KMS-11 (cell line): ENCODE results near the gene LAMTOR5.

Experiments used
- H2AFZ ChIP-seq: fragments of 200-600 bp; sonication (generic); 2 replicates; pipeline ENCODE4 v1.6.1; 2016; ENCODE audit warnings: antibody characterized with exemption, mixed run types, low read depth
- H3K27ac ChIP-seq: fragments of 200-600 bp; sonication (generic); 2 replicates; pipeline ENCODE4 v1.6.1; 2016; ENCODE audit warnings: mild to moderate bottlenecking, mixed run types
- H3K27me3 ChIP-seq: fragments of 200-600 bp; sonication (generic); 2 replicates; pipeline ENCODE4 v1.6.1; 2017; ENCODE audit warnings: mild to moderate bottlenecking, low read depth, mixed run types, moderate library complexity; ENCODE audit not compliant: insufficient read depth
- H3K36me3 ChIP-seq: fragments of 200-600 bp; sonication (generic); 2 replicates; pipeline ENCODE4 v1.6.1; 2017; ENCODE audit warnings: mild to moderate bottlenecking, mixed run types; ENCODE audit not compliant: insufficient read depth
- H3K4me1 ChIP-seq: fragments of 200-600 bp; sonication (generic); 2 replicates; pipeline ENCODE4 v1.6.1; 2016; ENCODE audit warnings: mild to moderate bottlenecking, low read depth, mixed run types; ENCODE audit not compliant: poor library complexity, severe bottlenecking
- H3K4me2 ChIP-seq: fragments of 200-600 bp; sonication (generic); 2 replicates; pipeline ENCODE4 v1.7.0; 2016; ENCODE audit warnings: mild to moderate bottlenecking, mixed run types
- H3K4me3 ChIP-seq: fragments of 200-600 bp; sonication (generic); IDR thresholded peaks from 2 replicates; pipeline ENCODE4 v1.6.1; 2017; ENCODE audit warnings: low read depth, low read length, mixed read lengths; ENCODE audit not compliant: insufficient read depth
- H3K79me2 ChIP-seq: fragments of 200-600 bp; sonication (generic); 2 replicates; pipeline ENCODE4 v1.6.1; 2016; ENCODE audit warnings: low read depth, mixed run types; ENCODE audit not compliant: insufficient read depth
- H3K9ac ChIP-seq: fragments of 200-600 bp; sonication (generic); 2 replicates; pipeline ENCODE4 v1.6.1; 2016; ENCODE audit warnings: mild to moderate bottlenecking, mixed run types
- H4K20me1 ChIP-seq: fragments of 200-600 bp; sonication (generic); 2 replicates; pipeline ENCODE4 v1.6.1; 2016; ENCODE audit warnings: mild to moderate bottlenecking, mixed run types; ENCODE audit not compliant: insufficient read depth
- TF ChIP-seq, protein P1 (sequence below): fragments of 200-600 bp; sonication (generic); conservative IDR thresholded peaks from 2 replicates; pipeline ENCODE4 v1.6.1; 2017; ENCODE audit warnings: low read depth, mild to moderate bottlenecking, antibody characterized with exemption, low read length, moderate library complexity, mixed read lengths

Gene LAMTOR5

GRCh38 chr1:110425612-110426152 is 18.2 kb upstream of the LAMTOR5 start:
- no peak overlapping the region for H3K27ac ChIP-seq

GRCh38 chr1:110424699-110425611 is 17.5 kb upstream of the LAMTOR5 start:
- H3K79me2 ChIP-seq: no peaks in the 10 kb centered on the region
- no peak overlapping the region for H2AFZ ChIP-seq
- H3K27ac ChIP-seq: no peak overlapping the region
- H3K9ac ChIP-seq: no peak overlapping the region
- H4K20me1 ChIP-seq: no peaks in the 10 kb centered on the region
- no peak overlapping the region for H3K4me3 ChIP-seq
- no peaks in the 10 kb centered on the region for H3K36me3 ChIP-seq
- no peaks in the 10 kb centered on the region for H3K4me1 ChIP-seq
- TF ChIP-seq, protein P1, sequence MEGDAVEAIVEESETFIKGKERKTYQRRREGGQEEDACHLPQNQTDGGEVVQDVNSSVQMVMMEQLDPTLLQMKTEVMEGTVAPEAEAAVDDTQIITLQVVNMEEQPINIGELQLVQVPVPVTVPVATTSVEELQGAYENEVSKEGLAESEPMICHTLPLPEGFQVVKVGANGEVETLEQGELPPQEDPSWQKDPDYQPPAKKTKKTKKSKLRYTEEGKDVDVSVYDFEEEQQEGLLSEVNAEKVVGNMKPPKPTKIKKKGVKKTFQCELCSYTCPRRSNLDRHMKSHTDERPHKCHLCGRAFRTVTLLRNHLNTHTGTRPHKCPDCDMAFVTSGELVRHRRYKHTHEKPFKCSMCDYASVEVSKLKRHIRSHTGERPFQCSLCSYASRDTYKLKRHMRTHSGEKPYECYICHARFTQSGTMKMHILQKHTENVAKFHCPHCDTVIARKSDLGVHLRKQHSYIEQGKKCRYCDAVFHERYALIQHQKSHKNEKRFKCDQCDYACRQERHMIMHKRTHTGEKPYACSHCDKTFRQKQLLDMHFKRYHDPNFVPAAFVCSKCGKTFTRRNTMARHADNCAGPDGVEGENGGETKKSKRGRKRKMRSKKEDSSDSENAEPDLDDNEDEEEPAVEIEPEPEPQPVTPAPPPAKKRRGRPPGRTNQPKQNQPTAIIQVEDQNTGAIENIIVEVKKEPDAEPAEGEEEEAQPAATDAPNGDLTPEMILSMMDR: no peak
- H3K4me2 ChIP-seq: no peak overlapping the region
- H3K27me3 ChIP-seq: no peaks in the 10 kb centered on the region

More at GRCh38 chr1:110425612-110426152, 18.2 kb upstream of the LAMTOR5 start:
- H2AFZ ChIP-seq: no peak overlapping the region
- H4K20me1 ChIP-seq: no peaks in the 10 kb centered on the region
- H3K4me2 ChIP-seq: no peak overlapping the region
- H3K4me1 ChIP-seq: no peaks in the 10 kb centered on the region
- H3K36me3 ChIP-seq: no peaks in the 10 kb centered on the region
- no peak overlapping the region for H3K9ac ChIP-seq
- H3K4me3 ChIP-seq: no peak overlapping the region
- TF ChIP-seq, protein P1: no peak
- H3K27me3 ChIP-seq: no peaks in the 10 kb centered on the region
- no peaks in the 10 kb centered on the region for H3K79me2 ChIP-seq

- no peak overlapping the region for H2AFZ ChIP-seq
- no peak overlapping the region for H3K4me3 ChIP-seq
- no peaks in the 10 kb centered on the region for H3K4me1 ChIP-seq
- no peak overlapping the region for H3K4me2 ChIP-seq
- H3K79me2 ChIP-seq: no peaks in the 10 kb centered on the region
- no peaks in the 10 kb centered on the region for H3K27me3 ChIP-seq
- H3K27ac ChIP-seq: no peak overlapping the region
- H4K20me1 ChIP-seq: no peaks in the 10 kb centered on the region
- H3K36me3 ChIP-seq: no peaks in the 10 kb centered on the region
- no peak overlapping the region for H3K9ac ChIP-seq
- TF ChIP-seq, protein P1: no peak
Observed at GRCh38 chr1:110420874-110421793, 13.6 kb upstream of the LAMTOR5 start.

DNA sequence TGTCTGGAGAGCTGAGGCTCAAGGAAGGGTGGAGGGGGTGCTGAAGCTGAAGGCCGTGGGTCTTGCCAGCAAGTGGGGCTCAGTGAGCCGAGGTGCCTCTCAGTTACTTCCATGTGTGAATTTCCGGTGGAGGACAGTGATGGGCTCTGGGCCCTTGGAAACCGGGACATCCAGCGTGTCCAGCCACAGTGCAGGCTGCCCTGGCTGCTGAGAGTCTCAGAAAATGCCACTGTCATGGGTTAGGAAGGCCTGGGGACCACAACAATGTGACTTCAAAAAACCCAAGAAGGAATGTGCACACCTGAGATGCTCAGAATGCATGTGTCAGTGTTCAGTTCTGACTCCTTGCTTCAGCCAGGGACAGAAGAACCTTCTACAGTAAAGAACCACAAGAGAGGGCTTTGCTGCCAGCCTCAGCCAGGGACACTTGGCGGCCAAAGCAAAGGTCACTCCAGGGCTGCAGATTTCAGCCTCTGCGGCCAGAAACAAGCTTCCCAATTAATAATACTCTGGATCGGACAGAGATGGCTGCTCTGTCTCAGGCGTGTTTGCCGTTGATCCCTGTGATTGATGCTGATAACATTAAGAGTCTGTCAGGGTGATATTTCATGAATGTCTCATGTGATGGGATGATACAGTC is 12.6 kb upstream of the LAMTOR5 start:
- Histone ChIP-seq H3K4me1 (no peaks in the 10 kb centered on the region), H3K36me3 (no peaks in the 10 kb centered on the region), H2AFZ (no peak overlapping the region), H3K27me3 (no peaks in the 10 kb centered on the region), H3K4me3 (no peak overlapping the region), H3K9ac (no peak overlapping the region), H4K20me1 (no peaks in the 10 kb centered on the region), H3K79me2 (no peaks in the 10 kb centered on the region), H3K4me2 (no peak overlapping the region), H3K27ac (no peak overlapping the region)
- TF ChIP-seq, protein P1: no peak
